ENCODE results near the gene SH3BGRL2. TPM values are rescaled to one million over a fixed set of nuclear protein-coding genes. Genes with fewer than 3 reads are reported as not detected.

Gene SH3BGRL2
- total and polyA plus RNA-seq, 2 of the 4 experiments (the other 2 are of a cell fraction), result 2.4 to 5.6 TPM

DNA sequence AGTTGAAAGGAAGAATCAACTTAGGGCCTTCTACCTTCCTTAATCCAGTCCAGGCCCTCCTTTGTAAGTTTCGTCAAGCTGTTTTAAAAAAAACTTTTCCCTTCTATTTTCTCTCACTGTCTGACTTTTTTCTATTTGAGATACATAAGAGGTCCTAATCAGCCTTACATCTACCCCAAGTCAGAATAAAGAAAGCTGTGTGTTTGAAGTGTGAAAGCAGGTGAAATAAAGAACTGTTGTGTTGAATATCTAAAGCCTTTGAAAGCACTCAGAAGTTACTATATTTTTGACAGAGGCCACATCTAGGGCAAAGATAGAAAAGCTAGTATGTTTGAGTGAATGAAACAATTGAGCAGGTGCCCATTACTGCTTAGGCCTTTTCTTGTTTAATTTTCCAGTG, 35.5 kb downstream of the SH3BGRL2 start:
- ATAC-seq (ENCODE audit: low read depth), result no peak
- CTCF ChIA-PET, result no interaction called here
- in situ Hi-C loops (cut with MboI; ENCODE audit: low sequenced_read_pairs), result no loop called here
- Histone ChIP-seq H2AK9ac (replicated peaks; ENCODE audit: low read depth, low read length, poor library complexity) (no peak overlapping the region), H3K23ac (ENCODE audit: low read depth, low read length) (no peak overlapping the region), H3K18ac (ENCODE audit: low read depth, low read length) (no peak overlapping the region), H3K4me3 (ENCODE audit: insufficient read depth, low read depth, low read length) (no peak overlapping the region), H2BK20ac (ENCODE audit: low read depth, low read length) (no peak overlapping the region), H2AK5ac (ENCODE audit: low read depth, low read length) (no peak overlapping the region), H2AFZ (replicated peaks; ENCODE audit: low read length, poor library complexity) (no peak overlapping the region), H2BK120ac (ENCODE audit: low read depth, low read length) (no peak overlapping the region), H3K4me2 (ENCODE audit: low read depth, low read length) (no peak overlapping the region), H4K20me1 (ENCODE audit: insufficient read depth, low read length) (no peaks in the 10 kb centered on the region), H3K9me3 (ENCODE audit: control insufficient read depth, insufficient read depth, low read length) (no peaks in the 10 kb centered on the region), H3K4me1 (ENCODE audit: control insufficient read depth, insufficient read depth, low read length) (peaks cover 2% of the 10 kb centered on the region), H2BK15ac (ENCODE audit: low read depth, low read length) (no peak overlapping the region), H2BK5ac (ENCODE audit: low read depth, low read length, poor library complexity, severe bottlenecking) (no peak overlapping the region), H3K9me1 (ENCODE audit: insufficient read depth, low read length) (no peaks in the 10 kb centered on the region), H3K9ac (ENCODE audit: low read depth, low read length) (no peak overlapping the region), H4K5ac (ENCODE audit: low read depth, low read length) (no peak overlapping the region), H4K8ac (ENCODE audit: low read depth in 2 of 2, low read length in 2 of 2) (no peak overlapping the region), H3K27ac (ENCODE audit: insufficient read depth, low read length) (no peak overlapping the region), H3K4ac (ENCODE audit: low read depth, low read length) (no peak overlapping the region), H3K79me1 (ENCODE audit: low read depth in 1 of 2, low read length in 2 of 2) (no peaks in the 10 kb centered on the region), H3K27me3 (ENCODE audit: control insufficient read depth, insufficient read depth, low read length) (no peaks in the 10 kb centered on the region), H3K14ac (replicated peaks; ENCODE audit: low read depth, low read length) (no peak overlapping the region), H4K91ac (ENCODE audit: insufficient read depth, low read depth, low read length) (no peak overlapping the region), H3K56ac (ENCODE audit: extremely low read depth, insufficient read depth, low read length) (no peak overlapping the region), H3K36me3 (ENCODE audit: control insufficient read depth, insufficient read depth, low read length) (no peaks in the 10 kb centered on the region)
- intact Hi-C loops (cut with micrococcal nuclease), result no loop called here
- dilution Hi-C loops (cut with HindIII; ENCODE audit: low sequenced_read_pairs, unreplicated experiment), result no loop called here
- BruUV-seq (replicated peaks), result no TSS peak
- WGBS, 2 experiments (ENCODE audit: extremely low coverage in 2 of 2, insufficient read length in 1 of 2), result no CpG with 5 or more reads among the region's 1 CpG
- no peak for DNase-seq
- POLR2A ChIA-PET (ENCODE audit: unreplicated experiment), result interaction anchor here (0.7 kb wide), 1 partner anchor 21 kb away, joined by 3 read pairs; no protein-coding TSS in a partner anchor
- TF ChIP-seq CEBPB (IDR thresholded peaks at IDR 0.05; ENCODE audit: low read depth, low read length), result no peak
- no peak for TF ChIP-seq RFX5 (IDR thresholded peaks at IDR 0.05; ENCODE audit: low read depth, low read length)

Measured in IMR-90 (cell line).